H9 (cell line): ENCODE measurements around the gene GAK. TPM values are rescaled to one million over a fixed set of nuclear protein-coding genes. Genes with fewer than 3 reads are reported as not detected.

Source experiments
- DNase-seq: peaks from one replicate; pipeline ENCODE4 v3.0.0-alpha.2; 2017
- H2AFZ ChIP-seq: one replicate; pipeline ENCODE4 v1.6.1; 2013; ENCODE audit warnings: mild to moderate bottlenecking, low read length, control low read depth, moderate library complexity
- H2AK5ac ChIP-seq: 2 replicates; pipeline ENCODE4 v1.6.1; 2013; ENCODE audit warnings: low read length, control low read depth, mixed read lengths; ENCODE audit not compliant: insufficient read length
- H2BK120ac ChIP-seq: one replicate; pipeline ENCODE4 v1.6.1; 2013; ENCODE audit warnings: low read depth, mild to moderate bottlenecking, low read length, control low read depth, inconsistent platforms; ENCODE audit not compliant: poor library complexity, severe bottlenecking
- H2BK12ac ChIP-seq: 2 replicates; pipeline ENCODE4 v1.6.1; 2013; ENCODE audit warnings: low read length, control low read depth, mixed read lengths, low read depth; ENCODE audit not compliant: insufficient read length
- H2BK15ac ChIP-seq: 2 replicates; pipeline ENCODE4 v1.6.1; 2013; ENCODE audit warnings: low read depth, low read length, control low read depth
- H2BK20ac ChIP-seq: one replicate; pipeline ENCODE4 v1.6.1; 2013; ENCODE audit warnings: low read depth, mild to moderate bottlenecking, low read length, control low read depth, inconsistent platforms; ENCODE audit not compliant: poor library complexity, severe bottlenecking
- H2BK5ac ChIP-seq: 2 replicates; pipeline ENCODE4 v1.6.1; 2013; ENCODE audit warnings: low read length, control low read depth, mixed read lengths; ENCODE audit not compliant: insufficient read length
- H3K14ac ChIP-seq: 2 replicates; pipeline ENCODE4 v1.6.1; 2013; ENCODE audit warnings: low read length, control low read depth; ENCODE audit not compliant: insufficient read depth
- H3K18ac ChIP-seq: 2 replicates; pipeline ENCODE4 v1.6.1; 2013; ENCODE audit warnings: low read depth, mild to moderate bottlenecking, mixed read lengths, low read length, control low read depth; ENCODE audit not compliant: insufficient read length
- H3K23ac ChIP-seq: 2 replicates; pipeline ENCODE4 v1.6.1; 2013; ENCODE audit warnings: low read length, control low read depth, mixed read lengths, low read depth; ENCODE audit not compliant: insufficient read length
- H3K23me2 ChIP-seq: 2 replicates; pipeline ENCODE4 v1.6.1; 2013; ENCODE audit warnings: low read depth, mild to moderate bottlenecking, mixed read lengths, low read length, control low read depth; ENCODE audit not compliant: insufficient read length, poor library complexity, severe bottlenecking
- H3K27ac ChIP-seq: 2 replicates; pipeline ENCODE4 v1.5.1; 2013; ENCODE audit warnings: low read length, control low read depth, mixed read lengths, low read depth; ENCODE audit not compliant: insufficient read length
- H3K27me3 ChIP-seq: 2 replicates; pipeline ENCODE4 v1.6.1; 2013; ENCODE audit warnings: low read length, control low read depth, inconsistent platforms; ENCODE audit not compliant: insufficient read depth
- H3K4ac ChIP-seq: 2 replicates; pipeline ENCODE4 v1.6.1; 2013; ENCODE audit warnings: low read depth, mild to moderate bottlenecking, control low read depth, inconsistent platforms, low read length, moderate library complexity
- H3K4me1 ChIP-seq: 2 replicates; pipeline ENCODE4 v1.6.1; 2013; ENCODE audit warnings: low read length, control low read depth, inconsistent platforms; ENCODE audit not compliant: insufficient read depth
- H3K4me2 ChIP-seq: 2 replicates; pipeline ENCODE4 v1.6.1; 2013; ENCODE audit warnings: low read length, control low read depth, mixed read lengths; ENCODE audit not compliant: insufficient read length, insufficient read depth
- H3K56ac ChIP-seq: 2 replicates; pipeline ENCODE4 v1.6.1; 2013; ENCODE audit warnings: low read depth, mild to moderate bottlenecking, mixed read lengths, low read length, control low read depth; ENCODE audit not compliant: insufficient read length
- H3K79me1 ChIP-seq: 2 replicates; pipeline ENCODE4 v1.6.1; 2013; ENCODE audit warnings: low read depth, mild to moderate bottlenecking, moderate library complexity, low read length, control low read depth, inconsistent platforms; ENCODE audit not compliant: insufficient read depth, poor library complexity, severe bottlenecking
- H3K79me2 ChIP-seq: 2 replicates; pipeline ENCODE4 v1.6.1; 2013; ENCODE audit warnings: low read length, control low read depth, inconsistent platforms; ENCODE audit not compliant: insufficient read depth
- H3K9ac ChIP-seq: 2 replicates; pipeline ENCODE4 v1.6.1; 2013; ENCODE audit warnings: low read length, control low read depth, mixed read lengths; ENCODE audit not compliant: insufficient read length; ENCODE audit errors: extremely low read depth
- H3K9me3 ChIP-seq: one replicate; pipeline ENCODE4 v1.6.1; 2013; ENCODE audit warnings: low read depth, low read length, inconsistent platforms; ENCODE audit not compliant: control insufficient read depth
- H3T11ph ChIP-seq: one replicate; pipeline ENCODE4 v1.6.1; 2013; ENCODE audit warnings: mild to moderate bottlenecking, low read length, control low read depth, inconsistent platforms
- H4K20me1 ChIP-seq: one replicate; pipeline ENCODE4 v1.6.1; 2013; ENCODE audit not compliant: control insufficient read depth, insufficient read length, insufficient read depth
- H4K5ac ChIP-seq: 2 replicates; pipeline ENCODE4 v1.6.1; 2013; ENCODE audit warnings: low read depth, mild to moderate bottlenecking, mixed read lengths, low read length, control low read depth; ENCODE audit not compliant: insufficient read length
- H4K8ac ChIP-seq: replicated peaks from 2 replicates; pipeline ENCODE4 v1.6.1; 2013; ENCODE audit warnings: low read length, control low read depth, mixed read lengths, low read depth; ENCODE audit not compliant: insufficient read length
- H4K91ac ChIP-seq: 2 replicates; pipeline ENCODE4 v1.6.1; 2013; ENCODE audit warnings: low read depth, mild to moderate bottlenecking, moderate library complexity, mixed read lengths, low read length, control low read depth; ENCODE audit not compliant: insufficient read length
- H3K27ac Mint-ChIP-seq, 3 experiments: 2 replicates in 2 of 3; 3 replicates in 1 of 3; pipeline ENCODE4 v1.8.0; 2020 to 2021; ENCODE audit warnings: mixed read lengths in 3 of 3, mild to moderate bottlenecking in 1 of 3, moderate library complexity in 1 of 3
- H3K27me3 Mint-ChIP-seq: 2 replicates; pipeline ENCODE4 v1.8.0; 2021; ENCODE audit warnings: low read depth, mild to moderate bottlenecking, moderate library complexity, mixed read lengths
- H3K36me3 Mint-ChIP-seq, 3 experiments: 2 replicates in 2 of 3; 3 replicates in 1 of 3; pipeline ENCODE4 v1.8.0; 2020 to 2021; ENCODE audit warnings: low read depth in 3 of 3, mixed read lengths in 3 of 3; ENCODE audit not compliant: insufficient read depth in 1 of 3
- H3K4me1 Mint-ChIP-seq, 2 experiments: 2 replicates each; pipeline ENCODE4 v1.8.0; 2020; ENCODE audit warnings: mixed read lengths in 2 of 2
- H3K4me3 Mint-ChIP-seq, 2 experiments: 2 replicates in 1 of 2; 3 replicates in 1 of 2; pipeline ENCODE4 v1.8.0; 2020 to 2021; ENCODE audit warnings: mild to moderate bottlenecking in 2 of 2, mixed read lengths in 2 of 2, moderate library complexity in 1 of 2
- H3K9me3 Mint-ChIP-seq, 2 experiments: 2 replicates in 1 of 2; 3 replicates in 1 of 2; pipeline ENCODE4 v1.8.0; 2020; ENCODE audit warnings: mild to moderate bottlenecking in 2 of 2, mixed read lengths in 2 of 2, moderate library complexity in 1 of 2
- WGBS: extraction: QIAGEN DNeasy Blood & Tissue Kit; methylation state at CpG from one replicate; pipeline ENCODE4 v1.1.7; 2013; ENCODE audit warnings: missing lambda C conversion rate, low lambda C conversion rate, mixed read lengths; ENCODE audit not compliant: insufficient read length; ENCODE audit errors: extremely low coverage; 5-methylcytosine and 5-hydroxymethylcytosine counted together
- total RNA-seq: library from RNA; stranded (reverse); gene quantifications from 2 replicates; pipeline ENCODE4 v1.2.1, GENCODE V29; 2021
- TF ChIP-seq, protein P1 (sequence below): fragments of 200-600 bp; sonication (generic); conservative IDR thresholded peaks from 3 replicates; pipeline ENCODE4 v1.8.0; 2021; ENCODE audit warnings: antibody characterized with exemption, mild to moderate bottlenecking

Gene GAK
- total RNA-seq, 1 experiment from 2014 or later = 80.7 TPM

DNA sequence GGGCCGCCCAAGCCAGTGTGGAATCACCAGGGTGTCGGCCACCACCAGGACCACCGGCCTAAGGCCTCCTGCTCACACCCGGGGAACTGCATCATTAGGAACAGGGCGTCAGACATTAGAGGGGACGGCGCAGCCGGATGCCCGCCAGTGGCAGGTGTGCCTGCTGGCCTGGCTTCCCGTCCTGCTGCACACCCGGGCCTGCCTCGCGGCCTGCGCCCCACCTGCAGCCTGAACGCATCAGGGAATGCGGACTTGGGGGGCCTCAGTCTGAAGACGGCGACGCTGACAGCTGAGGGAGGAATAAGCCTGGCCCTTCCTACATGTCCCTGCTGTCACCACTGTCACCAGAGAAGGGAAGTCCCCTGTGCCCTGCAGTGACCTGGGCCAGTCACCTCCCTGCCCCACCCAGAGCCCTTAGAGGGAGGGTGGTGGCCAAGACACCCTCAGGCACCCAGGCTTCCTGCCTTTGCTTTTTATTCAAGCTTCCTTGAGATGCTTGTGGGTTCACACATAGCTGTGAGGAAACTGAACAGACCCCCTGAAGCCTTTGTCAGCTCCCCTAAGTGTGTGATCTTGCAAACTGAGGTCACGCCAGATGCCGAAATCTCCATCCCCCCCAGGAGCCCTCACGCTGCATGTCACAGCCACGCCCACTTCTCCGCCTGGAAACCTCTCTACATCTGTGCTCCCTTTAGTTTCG lies 38.1 kb upstream of the GAK start:
- no peaks in the 10 kb centered on the region for H3K79me1 ChIP-seq

More for the DNA sequence above, 38.1 kb upstream of the GAK start:
- no peak overlapping the region for H4K8ac ChIP-seq
- no peaks in the 10 kb centered on the region for H3K79me2 ChIP-seq
- H3T11ph ChIP-seq = no peak overlapping the region
- no peak overlapping the region for H2BK5ac ChIP-seq
- DNase-seq = no peak
- no peak overlapping the region for H2BK20ac ChIP-seq
- H3K9me3 ChIP-seq = no peaks in the 10 kb centered on the region
- H3K23me2 ChIP-seq = peaks cover 5% of the 10 kb centered on the region
- H3K4ac ChIP-seq = no peak overlapping the region
- H3K4me1 Mint-ChIP-seq = peaks cover 0 to 2% of the 10 kb centered on the region in 2 experiments; a peak in 1 of 4 replicates
- no peak overlapping the region for H2AK5ac ChIP-seq
- no peak overlapping the region for H3K18ac ChIP-seq
- peaks cover 3 to 4% of the 10 kb centered on the region in 2 experiments; a peak in 3 of 5 replicates for H3K9me3 Mint-ChIP-seq
- peaks cover 3% of the 10 kb centered on the region; the same call in 1 of the 2 replicates for H3K27me3 ChIP-seq
- peaks cover 14% of the 10 kb centered on the region for H3K27me3 Mint-ChIP-seq
- H3K56ac ChIP-seq = no peak overlapping the region
- TF ChIP-seq, protein P1, sequence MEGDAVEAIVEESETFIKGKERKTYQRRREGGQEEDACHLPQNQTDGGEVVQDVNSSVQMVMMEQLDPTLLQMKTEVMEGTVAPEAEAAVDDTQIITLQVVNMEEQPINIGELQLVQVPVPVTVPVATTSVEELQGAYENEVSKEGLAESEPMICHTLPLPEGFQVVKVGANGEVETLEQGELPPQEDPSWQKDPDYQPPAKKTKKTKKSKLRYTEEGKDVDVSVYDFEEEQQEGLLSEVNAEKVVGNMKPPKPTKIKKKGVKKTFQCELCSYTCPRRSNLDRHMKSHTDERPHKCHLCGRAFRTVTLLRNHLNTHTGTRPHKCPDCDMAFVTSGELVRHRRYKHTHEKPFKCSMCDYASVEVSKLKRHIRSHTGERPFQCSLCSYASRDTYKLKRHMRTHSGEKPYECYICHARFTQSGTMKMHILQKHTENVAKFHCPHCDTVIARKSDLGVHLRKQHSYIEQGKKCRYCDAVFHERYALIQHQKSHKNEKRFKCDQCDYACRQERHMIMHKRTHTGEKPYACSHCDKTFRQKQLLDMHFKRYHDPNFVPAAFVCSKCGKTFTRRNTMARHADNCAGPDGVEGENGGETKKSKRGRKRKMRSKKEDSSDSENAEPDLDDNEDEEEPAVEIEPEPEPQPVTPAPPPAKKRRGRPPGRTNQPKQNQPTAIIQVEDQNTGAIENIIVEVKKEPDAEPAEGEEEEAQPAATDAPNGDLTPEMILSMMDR = no peak
- H3K23ac ChIP-seq = no peak overlapping the region
- no peak overlapping the region for H3K4me2 ChIP-seq
- H4K5ac ChIP-seq = no peak overlapping the region
- H3K4me1 ChIP-seq = no peaks in the 10 kb centered on the region
- no peak overlapping the region for H2BK120ac ChIP-seq
- H3K4me3 Mint-ChIP-seq = no peak overlapping the region; a peak in 1 of 5 replicates
- H3K14ac ChIP-seq = no peak overlapping the region
- no peak overlapping the region for H3K27ac Mint-ChIP-seq
- H3K36me3 Mint-ChIP-seq = no peaks in the 10 kb centered on the region
- no peak overlapping the region for H2BK15ac ChIP-seq
- WGBS = no CpG with 5 or more reads among the region's 25 CpGs
- H2AFZ ChIP-seq = no peak overlapping the region
- H3K9ac ChIP-seq = no peak overlapping the region
- H4K20me1 ChIP-seq = no peaks in the 10 kb centered on the region
- H2BK12ac ChIP-seq = no peak overlapping the region
- no peak overlapping the region for H3K27ac ChIP-seq
- H4K91ac ChIP-seq = no peak overlapping the region
